T-helper 1 cell (primary cell): ENCODE data around the gene PPM1H.
"Not testable (repeated sequence)": the region's sequence is repeated elsewhere in the genome, so short reads cannot be mapped to it uniquely, and the experiment has no call there.

Experiments used
- DNase-seq, 5 donors: peaks; one replicate each; pipeline ENCODE4 v3.0.0-alpha.2; 2012 to 2020

PPM1H gene

GRCh38 chr12:62763861-62764645, 170.9 kb downstream of the PPM1H start:
- no peak for DNase-seq

- no peak for DNase-seq
These were observed 171.6 kb downstream of the PPM1H start for GRCh38 chr12:62763312-62763711.

GRCh38 chr12:62762645-62763044, 172.3 kb downstream of the PPM1H start:
- no peak for DNase-seq

- no peak for DNase-seq
These were observed 173.3 kb downstream of the PPM1H start for GRCh38 chr12:62761658-62762057.

GRCh38 chr12:62760779-62761178, 174.2 kb downstream of the PPM1H start:
- no peak for DNase-seq

GRCh38 chr12:62760341-62760740, 174.6 kb downstream of the PPM1H start:
- DNase-seq, result not testable (repeated sequence)

- no peak for DNase-seq
These were observed 176.7 kb downstream of the PPM1H start for GRCh38 chr12:62758216-62758615.

- no peak for DNase-seq
These were observed 177.9 kb downstream of the PPM1H start for GRCh38 chr12:62757048-62757447.

GRCh38 chr12:62754706-62755105, 180.2 kb downstream of the PPM1H start:
- no peak for DNase-seq

- DNase-seq, result no peak
These were observed 183.2 kb downstream of the PPM1H start for GRCh38 chr12:62751810-62752155.

- no peak for DNase-seq
These were observed 183.8 kb downstream of the PPM1H start for GRCh38 chr12:62750941-62751809.

- no peak for DNase-seq
These were observed 185.4 kb downstream of the PPM1H start for GRCh38 chr12:62749586-62749985.

GRCh38 chr12:62748941-62749468, 185.9 kb downstream of the PPM1H start:
- no peak for DNase-seq

GRCh38 chr12:62744551-62744950, 190.4 kb downstream of the PPM1H start:
- no peak for DNase-seq

GRCh38 chr12:62739266-62740015, 195.5 kb downstream of the PPM1H start:
- no peak for DNase-seq

- no peak for DNase-seq
These were observed 196.3 kb downstream of the PPM1H start for GRCh38 chr12:62738616-62739015.

- no peak for DNase-seq
These were observed 196.8 kb downstream of the PPM1H start for GRCh38 chr12:62738105-62738504.

GRCh38 chr12:62737615-62738014, 197.3 kb downstream of the PPM1H start:
- DNase-seq, result no peak

- no peak for DNase-seq
These were observed 197.8 kb downstream of the PPM1H start for GRCh38 chr12:62737188-62737587.

- DNase-seq, result no peak
These were observed 198.4 kb downstream of the PPM1H start for GRCh38 chr12:62736596-62736995.

- peak in 1 of 5 donors; percentile 2 for DNase-seq
These were observed 202.0 kb downstream of the PPM1H start for GRCh38 chr12:62732861-62733427.

- DNase-seq, result no peak
These were observed 203.7 kb downstream of the PPM1H start for GRCh38 chr12:62731055-62731820.
